Urinary bladder (tissue), 4 donors: ENCODE results near the gene LRRC4C. TPM values are rescaled to one million over a fixed set of nuclear protein-coding genes. Genes with fewer than 3 reads are reported as not detected.

Experiments
- DNase-seq: peaks from one replicate; pipeline ENCODE4 v3.0.0-alpha.2; 2015; ENCODE audit errors: extremely low spot score
- H3K27ac ChIP-seq: one replicate; pipeline ENCODE4 v1.5.1; 2013; ENCODE audit warnings: low read depth, mild to moderate bottlenecking, moderate library complexity
- H3K36me3 ChIP-seq: one replicate; pipeline ENCODE4 v1.6.1; 2013; ENCODE audit warnings: mild to moderate bottlenecking, moderate library complexity; ENCODE audit not compliant: insufficient read depth
- H3K4me1 ChIP-seq: one replicate; pipeline ENCODE4 v1.6.1; 2013; ENCODE audit warnings: mild to moderate bottlenecking, moderate library complexity; ENCODE audit not compliant: insufficient read depth
- H3K4me3 ChIP-seq: one replicate; pipeline ENCODE4 v1.5.1; 2013; ENCODE audit warnings: low read depth, low read length
- WGBS: extraction: QIAGEN DNeasy Blood & Tissue Kit; methylation state at CpG from one replicate; pipeline ENCODE4 v1.1.7; 2013; 5-methylcytosine and 5-hydroxymethylcytosine counted together
- polyA plus RNA-seq: library from polyadenylated mRNA; stranded (reverse); fragments of 200-250 nt; gene quantifications from one replicate; pipeline ENCODE4 v1.2.3, GENCODE V29; 2013
- total RNA-seq: library from RNA; depleted of rRNA; stranded (reverse); fragments of >200 nt; gene quantifications from one replicate; pipeline ENCODE4 v1.2.3, GENCODE V29; 2014
- donor health status: healthy with polysubstance abuse.
- donor health status: healthy.

The LRRC4C gene
- total and polyA plus RNA-seq, 2 donors, result 3.0 to 7.2 TPM

DNA sequence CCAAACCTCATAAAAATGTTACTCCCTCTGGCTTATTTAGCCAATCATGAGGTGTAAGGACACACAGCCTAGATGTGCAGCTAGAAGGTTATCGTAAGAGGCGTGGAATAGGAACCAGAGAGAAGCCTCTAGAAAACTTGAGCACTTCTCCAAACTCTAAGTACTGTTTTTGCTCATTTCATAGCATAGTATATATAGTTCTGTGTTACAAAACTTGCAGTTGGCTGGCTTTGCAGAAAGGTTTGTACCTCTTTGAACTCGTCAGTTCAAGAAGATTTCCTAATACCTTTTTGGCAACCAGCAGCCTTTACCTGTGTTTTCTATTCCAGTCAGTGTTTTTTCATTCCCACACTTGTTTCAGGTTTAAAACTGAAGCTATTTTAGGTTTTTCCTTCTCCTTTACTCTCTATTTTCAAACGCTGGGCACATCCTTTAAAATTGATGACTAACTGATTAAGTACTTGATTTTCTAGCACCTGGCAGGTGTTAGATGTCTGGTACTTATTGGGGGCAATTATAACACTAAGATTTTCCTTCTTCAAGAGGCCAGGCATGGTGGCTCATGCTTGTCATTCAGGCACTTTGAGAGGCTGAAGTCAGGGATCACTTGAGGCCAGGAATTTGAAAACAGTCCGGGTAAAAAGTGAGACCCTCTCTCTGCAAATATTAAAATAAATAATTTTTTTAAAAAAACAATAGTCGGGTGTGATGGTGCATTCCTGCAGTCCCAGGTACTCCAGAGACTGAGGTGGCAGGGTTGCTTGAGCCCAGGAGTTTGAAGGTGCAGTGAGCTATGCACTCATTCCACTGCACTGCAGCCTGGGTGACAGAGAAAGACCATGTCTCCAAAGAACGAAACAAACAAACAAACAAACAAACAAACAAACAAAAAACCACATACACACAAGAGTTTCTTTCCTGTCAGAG lies 125.2 kb downstream of the LRRC4C start:
- WGBS, result 74% methylated on average over 7 of the region's 7 CpGs
- DNase-seq, result no peak
- no peaks in the 10 kb centered on the region for H3K4me1 ChIP-seq
- H3K36me3 ChIP-seq, result no peaks in the 10 kb centered on the region
- H3K4me3 ChIP-seq, result no peak overlapping the region
- H3K27ac ChIP-seq, result no peak overlapping the region

DNA sequence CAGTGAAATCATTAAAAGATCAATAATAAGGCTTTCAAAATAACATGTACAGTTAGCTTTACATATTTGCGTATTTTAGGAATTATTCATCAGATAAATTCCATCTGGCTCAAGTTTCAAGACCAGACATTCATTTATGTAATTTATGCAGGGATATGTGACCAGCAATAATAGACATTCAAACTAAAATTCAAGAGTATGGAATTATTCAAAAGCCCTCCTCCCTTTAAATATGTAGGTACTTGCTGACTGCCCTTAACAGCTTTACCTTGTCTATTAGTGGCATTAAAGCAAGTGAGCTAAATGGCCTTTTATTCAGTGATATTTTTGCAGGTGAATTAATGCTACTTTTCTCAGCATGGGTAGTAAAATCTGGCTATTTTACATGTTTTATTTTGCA lies 126.1 kb downstream of the LRRC4C start:
- Histone ChIP-seq H3K36me3 (no peaks in the 10 kb centered on the region), H3K27ac (no peak overlapping the region), H3K4me1 (no peaks in the 10 kb centered on the region), H3K4me3 (no peak overlapping the region)
- WGBS, result 85% methylated on average over 1 of the region's 1 CpG
- no peak for DNase-seq

DNA sequence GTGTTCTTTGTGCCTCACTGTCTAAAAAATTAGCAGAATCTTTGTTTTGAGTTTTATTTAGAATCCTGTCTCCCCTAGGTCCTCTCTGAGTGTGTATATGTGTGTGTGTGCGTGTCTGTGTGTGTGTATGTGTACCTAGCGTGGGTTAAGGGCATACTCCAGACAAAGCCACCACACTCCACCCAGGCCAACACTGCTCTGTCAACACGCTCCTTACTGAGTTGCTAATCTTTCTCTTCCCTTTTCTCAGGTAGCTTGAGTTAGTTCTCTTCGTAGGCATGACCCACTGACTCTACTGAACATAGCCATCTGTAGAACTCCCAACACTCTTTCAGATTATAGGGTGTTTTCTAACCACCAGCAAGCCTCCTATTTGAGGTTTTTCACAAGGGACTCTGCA lies 131.1 kb downstream of the LRRC4C start:
- H3K4me3 ChIP-seq, result no peak overlapping the region
- 83% methylated on average over 4 of the region's 4 CpGs for WGBS
- H3K27ac ChIP-seq, result no peak overlapping the region
- no peaks in the 10 kb centered on the region for H3K4me1 ChIP-seq
- no peak for DNase-seq
- no peaks in the 10 kb centered on the region for H3K36me3 ChIP-seq

DNA sequence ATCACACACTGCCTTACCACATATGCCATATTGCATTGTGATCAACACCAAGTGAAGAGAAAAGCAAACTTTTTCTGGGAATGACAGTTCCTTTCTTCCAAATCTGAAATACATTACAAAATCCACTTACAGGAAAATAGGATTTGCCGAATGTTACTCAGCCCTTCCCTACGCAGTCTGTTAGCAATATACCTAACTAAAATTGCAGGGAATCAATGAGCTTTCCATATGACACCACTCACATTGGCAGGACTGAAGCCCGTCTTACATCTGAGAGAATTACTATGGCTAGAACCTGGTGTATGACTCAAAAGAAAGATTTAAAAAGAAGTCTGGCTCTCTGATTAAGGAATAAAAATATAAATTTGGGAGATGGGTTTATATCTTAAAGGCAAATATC lies 136.0 kb downstream of the LRRC4C start:
- Histone ChIP-seq H3K4me3 (no peak overlapping the region), H3K36me3 (no peaks in the 10 kb centered on the region), H3K4me1 (no peaks in the 10 kb centered on the region), H3K27ac (no peak overlapping the region)
- DNase-seq, result no peak
- WGBS, result 91% methylated on average over 3 of the region's 3 CpGs

DNA sequence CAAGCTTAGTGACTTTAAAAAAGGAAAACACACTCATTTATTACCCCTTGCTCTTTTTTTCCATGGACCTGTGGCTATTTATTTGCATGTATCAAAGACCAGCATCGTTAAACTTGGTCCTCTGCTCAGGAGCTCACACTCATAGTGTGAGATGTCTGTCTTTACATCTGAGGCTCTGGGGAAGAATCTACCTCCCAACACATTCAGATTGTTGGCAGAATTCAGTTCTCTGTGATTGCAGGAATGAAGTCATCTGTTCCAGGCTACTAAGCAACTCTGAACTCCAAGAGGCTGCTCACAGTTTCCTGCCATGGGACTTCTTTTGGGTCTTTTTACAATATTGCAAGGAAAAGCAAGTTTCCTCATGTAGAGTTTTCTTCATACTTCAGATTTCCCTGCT lies 138.8 kb downstream of the LRRC4C start:
- Histone ChIP-seq H3K4me1 (no peaks in the 10 kb centered on the region), H3K27ac (no peak overlapping the region), H3K36me3 (no peaks in the 10 kb centered on the region), H3K4me3 (no peak overlapping the region)
- no peak for DNase-seq
- WGBS, result 84% methylated on average over 1 of the region's 1 CpG

DNA sequence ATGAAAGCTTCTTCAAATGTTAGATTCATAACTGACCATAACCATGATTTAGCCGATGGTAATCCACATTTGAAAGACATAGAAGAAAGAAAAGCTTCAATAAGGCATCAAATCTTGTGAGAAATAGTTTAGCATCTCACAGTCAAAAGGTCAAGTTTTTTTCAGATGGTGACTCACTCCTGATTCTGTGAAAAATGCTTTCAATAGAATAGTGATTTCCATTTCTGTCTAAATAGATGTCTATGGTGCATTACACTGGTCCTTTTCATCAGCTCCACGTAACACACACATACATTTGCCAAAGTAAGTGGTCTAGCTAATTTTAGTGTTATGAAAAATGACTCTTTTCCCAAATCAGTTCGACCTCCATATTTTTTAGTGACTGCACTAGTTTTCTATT lies 139.2 kb downstream of the LRRC4C start:
- 78% methylated on average over 3 of the region's 3 CpGs for WGBS
- H3K36me3 ChIP-seq, result no peaks in the 10 kb centered on the region
- no peak overlapping the region for H3K27ac ChIP-seq
- no peak overlapping the region for H3K4me3 ChIP-seq
- no peak for DNase-seq
- no peaks in the 10 kb centered on the region for H3K4me1 ChIP-seq

DNA sequence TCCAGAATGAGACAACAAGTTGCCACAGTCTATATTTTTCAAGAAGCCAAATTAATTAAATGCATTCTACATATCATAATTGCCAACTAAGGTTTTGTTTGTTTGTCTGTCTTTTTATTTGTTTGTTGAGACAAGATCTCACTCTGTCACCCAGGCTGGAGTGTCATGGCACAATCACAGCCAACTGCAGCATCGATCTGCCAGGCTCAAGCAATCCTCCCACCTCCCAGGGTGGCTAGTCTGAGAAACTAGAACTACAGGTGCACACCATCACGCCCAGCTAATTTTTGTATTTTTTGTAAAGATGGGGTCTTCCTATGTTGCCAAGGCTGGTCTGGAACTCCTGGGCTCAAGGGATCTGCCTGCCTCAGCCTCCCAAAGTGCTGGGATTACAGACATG lies 140.0 kb downstream of the LRRC4C start:
- 90% methylated on average over 2 of the region's 2 CpGs for WGBS
- Histone ChIP-seq H3K27ac (no peak overlapping the region), H3K36me3 (no peaks in the 10 kb centered on the region), H3K4me1 (no peaks in the 10 kb centered on the region), H3K4me3 (no peak overlapping the region)
- DNase-seq, result no peak

DNA sequence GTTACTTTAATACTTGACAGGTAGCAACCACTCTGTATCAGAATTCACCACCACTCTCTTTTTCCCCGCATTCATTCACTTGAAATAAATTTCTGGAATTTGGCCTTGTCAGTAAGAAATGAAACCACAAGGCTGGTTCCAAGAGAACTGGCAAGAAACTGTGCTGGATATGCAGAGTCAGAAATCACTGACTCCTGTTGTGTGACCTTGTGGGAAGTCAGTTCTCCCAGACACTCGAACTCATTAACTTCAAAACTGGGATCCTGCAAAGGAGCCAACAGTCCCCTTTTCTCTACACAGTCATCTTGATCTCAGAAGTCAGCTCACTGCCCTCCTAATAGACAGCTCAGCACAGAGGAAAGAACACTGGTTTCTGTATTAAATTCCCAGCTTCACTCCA lies 142.7 kb downstream of the LRRC4C start:
- no peak for DNase-seq
- WGBS, result 58% methylated on average over 2 of the region's 2 CpGs

DNA sequence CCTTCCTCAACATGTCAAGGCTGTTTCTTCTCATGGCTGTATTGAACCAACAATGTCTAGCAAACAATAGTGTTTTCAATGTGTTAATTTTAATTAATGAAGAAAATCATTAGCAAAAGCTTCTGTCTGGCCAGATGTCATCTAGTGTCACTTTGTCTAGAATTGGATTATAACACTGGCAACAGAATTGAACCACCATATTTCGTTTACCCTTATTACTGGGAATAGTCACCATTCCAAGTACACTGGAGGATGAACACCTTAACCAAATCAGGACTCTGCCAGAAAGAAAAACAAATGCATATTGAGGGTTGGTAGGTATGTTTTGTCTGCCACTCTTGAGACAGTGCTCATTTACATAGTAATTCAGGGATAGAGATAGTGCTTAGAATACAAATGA lies 146.2 kb downstream of the LRRC4C start:
- no peak for DNase-seq
- Histone ChIP-seq H3K4me1 (no peaks in the 10 kb centered on the region), H3K27ac (no peak overlapping the region), H3K36me3 (no peaks in the 10 kb centered on the region), H3K4me3 (no peak overlapping the region)
- WGBS, result 77% methylated on average over 1 of the region's 1 CpG

More for the DNA sequence above, 142.7 kb downstream of the LRRC4C start:
- Histone ChIP-seq H3K4me1 (no peaks in the 10 kb centered on the region), H3K27ac (no peak overlapping the region), H3K36me3 (no peaks in the 10 kb centered on the region), H3K4me3 (no peak overlapping the region)

DNA sequence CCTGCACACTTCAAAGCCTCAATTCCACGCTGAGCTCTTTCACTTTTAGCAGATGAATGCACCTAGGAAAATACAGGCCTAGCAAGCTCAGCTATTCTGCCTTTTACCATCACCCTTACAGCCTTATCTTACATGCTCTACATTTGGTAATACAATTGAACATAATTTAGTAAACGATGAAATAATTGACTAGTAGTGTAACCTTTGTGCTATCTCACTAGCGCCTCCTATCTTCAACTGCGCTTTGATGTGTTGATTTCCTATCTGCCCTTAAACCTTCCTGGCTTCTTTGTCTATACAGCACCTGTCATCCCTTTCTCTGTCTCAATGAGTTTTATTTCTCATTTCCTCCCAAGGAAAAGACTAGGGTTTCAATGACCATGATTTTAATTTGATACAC lies 149.7 kb downstream of the LRRC4C start:
- DNase-seq, result no peak
- 77% methylated on average over 4 of the region's 4 CpGs for WGBS
- Histone ChIP-seq H3K27ac (no peak overlapping the region), H3K4me3 (no peak overlapping the region), H3K36me3 (no peaks in the 10 kb centered on the region), H3K4me1 (no peaks in the 10 kb centered on the region)

DNA sequence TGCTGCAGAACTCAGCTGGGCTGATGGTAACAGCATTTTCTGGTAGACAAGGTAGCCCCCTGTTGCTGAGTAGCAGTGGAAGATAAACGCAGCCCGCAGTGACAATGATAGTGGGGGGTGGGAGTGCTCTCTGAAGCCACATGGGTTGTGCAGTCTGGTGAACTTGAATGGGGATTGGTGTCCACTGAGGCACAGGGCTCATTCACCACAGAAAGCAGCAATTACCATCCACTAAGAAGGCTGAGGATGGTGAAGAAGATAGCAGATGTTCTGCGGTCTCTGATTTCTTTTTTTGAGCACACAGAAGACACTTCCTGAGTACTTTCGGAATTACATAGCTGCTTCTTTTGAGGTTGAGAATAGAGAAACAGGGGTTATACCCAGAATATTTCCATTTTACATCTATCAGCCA lies 150.3 kb downstream of the LRRC4C start:
- no peak overlapping the region for H3K27ac ChIP-seq
- no peak overlapping the region for H3K4me3 ChIP-seq
- WGBS, result 87% methylated on average over 4 of the region's 4 CpGs

DNA sequence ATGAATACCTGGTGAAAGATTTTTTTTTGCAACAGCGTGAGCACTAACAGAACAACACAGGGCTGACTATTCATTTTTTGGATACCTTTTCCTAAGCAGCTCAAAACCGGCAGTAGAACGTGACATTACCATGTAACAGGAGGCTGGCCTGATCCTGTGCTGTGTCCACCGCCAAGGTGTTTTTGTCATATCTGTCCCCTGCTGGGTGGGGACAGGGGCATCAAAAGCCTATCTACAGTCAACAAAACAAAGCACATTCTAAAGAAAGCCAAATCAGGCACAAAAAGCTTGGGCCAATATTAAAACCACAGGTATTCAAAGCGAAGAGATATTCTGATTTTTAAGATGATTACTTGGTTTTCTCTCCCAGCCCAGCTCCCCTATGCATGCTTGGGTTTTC lies 151.2 kb downstream of the LRRC4C start:
- Histone ChIP-seq H3K4me1 (no peaks in the 10 kb centered on the region), H3K4me3 (no peak overlapping the region), H3K27ac (no peak overlapping the region), H3K36me3 (no peaks in the 10 kb centered on the region)
- DNase-seq, result no peak
- 84% methylated on average over 5 of the region's 5 CpGs for WGBS

More for the DNA sequence above, 150.3 kb downstream of the LRRC4C start:
- Histone ChIP-seq H3K4me1 (no peaks in the 10 kb centered on the region), H3K36me3 (no peaks in the 10 kb centered on the region)
- no peak for DNase-seq

DNA sequence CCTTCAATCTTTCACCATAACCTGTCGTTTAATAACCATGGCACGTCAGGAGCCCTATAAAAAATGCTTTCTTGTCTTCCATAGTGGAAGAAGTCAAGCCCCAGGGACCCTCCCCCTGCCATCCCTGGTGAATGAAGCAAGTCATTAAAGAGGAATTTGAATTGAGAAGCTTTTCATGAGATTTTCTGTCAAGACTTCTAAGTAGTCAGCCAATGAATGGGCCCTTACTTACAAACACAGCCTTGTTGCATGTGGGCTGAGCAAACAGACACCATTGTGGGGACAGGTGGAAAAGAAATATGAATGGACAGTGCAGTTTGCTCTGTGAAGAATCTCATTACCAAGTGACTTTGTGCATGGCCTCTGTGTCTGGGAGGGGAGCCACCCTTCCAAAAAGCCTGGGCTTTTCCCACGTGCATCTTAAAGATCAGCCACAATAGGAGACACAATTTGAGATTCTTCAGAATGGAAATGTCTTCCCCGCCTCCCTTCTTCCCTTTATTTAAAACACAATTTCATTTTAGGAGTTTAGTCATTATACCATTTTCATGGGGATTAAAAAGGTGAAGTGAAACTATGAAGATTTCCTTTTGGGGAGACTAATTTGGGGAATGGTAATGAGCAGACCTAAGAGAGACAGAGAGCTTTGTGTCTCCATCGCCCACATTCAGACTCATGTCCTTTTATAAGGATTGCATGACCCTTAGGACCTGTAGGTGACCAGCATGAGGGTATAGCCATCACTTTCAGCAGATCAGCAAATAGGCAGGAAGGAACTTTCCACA lies 152.0 kb downstream of the LRRC4C start:
- no peak for DNase-seq
- H3K4me1 ChIP-seq, result no peaks in the 10 kb centered on the region
- H3K27ac ChIP-seq, result no peak overlapping the region

DNA sequence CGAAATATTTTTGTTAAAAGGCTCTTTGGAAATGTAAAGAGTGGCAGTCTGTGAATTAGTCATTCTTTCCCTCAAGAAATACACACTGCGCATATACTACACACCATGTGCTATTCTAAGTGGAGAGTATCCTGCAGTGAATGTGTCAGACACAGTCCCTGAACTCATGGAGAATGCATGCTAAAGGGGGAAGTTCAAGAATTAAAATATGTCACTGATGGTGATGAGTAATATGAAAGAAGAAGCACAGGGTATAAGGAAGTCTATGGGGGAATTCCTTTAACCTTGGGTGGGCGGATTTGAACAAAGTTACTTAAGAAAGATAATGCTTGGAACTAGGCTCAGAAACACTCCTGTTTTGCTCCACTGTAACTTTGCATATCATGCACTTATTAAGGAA lies 153.0 kb downstream of the LRRC4C start:
- 87% methylated on average over 3 of the region's 3 CpGs for WGBS
- H3K4me3 ChIP-seq, result no peak overlapping the region
- DNase-seq, result no peak
- H3K4me1 ChIP-seq, result no peaks in the 10 kb centered on the region
- no peaks in the 10 kb centered on the region for H3K36me3 ChIP-seq
- H3K27ac ChIP-seq, result no peak overlapping the region

More for the DNA sequence above, 152.0 kb downstream of the LRRC4C start:
- Histone ChIP-seq H3K4me3 (no peak overlapping the region), H3K36me3 (no peaks in the 10 kb centered on the region)
- 80% methylated on average over 5 of the region's 5 CpGs for WGBS
